Smooth muscle cell (in vitro differentiated cells): ENCODE data around the gene PPIC. TPM values are rescaled to one million over a fixed set of nuclear protein-coding genes. Genes with fewer than 3 reads are reported as not detected.
A peak's percentile ranks its signal among the peaks of the same experiment; 100 is the strongest.

Experiments
- DNase-seq: peaks from one replicate; lab custom pipeline; 2025; ENCODE audit not compliant: unreplicated experiment; lab: John Stamatoyannopoulos, UW
- H2AFZ ChIP-seq: fragments of 200-600 bp; sonication (generic); 2 replicates; pipeline ENCODE4 v1.6.0; 2016; ENCODE audit warnings: antibody characterized with exemption, low read depth, mild to moderate bottlenecking
- H3F3A ChIP-seq: fragments of 200-600 bp; sonication (generic); 2 replicates; pipeline ENCODE4 v1.6.0; 2017; ENCODE audit warnings: antibody characterized with exemption, low read depth
- H3K27ac ChIP-seq: fragments of 200-600 bp; sonication (generic); 2 replicates; pipeline ENCODE4 v1.5.1; 2016; ENCODE audit warnings: low read depth, mild to moderate bottlenecking
- H3K27me3 ChIP-seq: fragments of 200-600 bp; sonication (generic); 2 replicates; pipeline ENCODE4 v1.6.1; 2016; ENCODE audit warnings: low read depth, mild to moderate bottlenecking
- H3K36me3 ChIP-seq: fragments of 200-600 bp; sonication (generic); 2 replicates; pipeline ENCODE4 v1.5.1; 2016; ENCODE audit warnings: low read depth
- H3K4me1 ChIP-seq: fragments of 200-600 bp; sonication (generic); 2 replicates; pipeline ENCODE4 v1.5.1; 2016; ENCODE audit warnings: low read depth
- H3K4me2 ChIP-seq: fragments of 200-600 bp; sonication (generic); 2 replicates; pipeline ENCODE4 v1.6.0; 2016; ENCODE audit warnings: mild to moderate bottlenecking
- H3K4me3 ChIP-seq: fragments of 200-600 bp; sonication (generic); 2 replicates; pipeline ENCODE4 v1.5.1; 2016; ENCODE audit warnings: mild to moderate bottlenecking
- H3K79me2 ChIP-seq: fragments of 200-600 bp; sonication (generic); 2 replicates; pipeline ENCODE4 v1.6.0; 2016; ENCODE audit warnings: low read depth, mild to moderate bottlenecking
- H3K9ac ChIP-seq: fragments of 200-600 bp; sonication (generic); 2 replicates; pipeline ENCODE4 v1.6.0; 2016; ENCODE audit warnings: low read depth
- H3K9me3 ChIP-seq: fragments of 200-600 bp; sonication (generic); replicated peaks from 2 replicates; pipeline ENCODE4 v1.5.1; 2016; ENCODE audit warnings: low read depth
- H4K20me1 ChIP-seq: fragments of 200-600 bp; sonication (generic); 2 replicates; pipeline ENCODE4 v1.6.0; 2016; ENCODE audit warnings: low read depth
- CTCF ChIP-seq: fragments of 200-600 bp; sonication (generic); IDR thresholded peaks from 2 replicates; pipeline ENCODE4 v1.5.1; 2017; ENCODE audit warnings: borderline replicate concordance, mild to moderate bottlenecking, antibody characterized with exemption; ENCODE audit not compliant: insufficient read depth, poor library complexity, severe bottlenecking
- WGBS: methylation state at CpG from one replicate; pipeline ENCODE4 v1.1.7; 2016; ENCODE audit warnings: low lambda C conversion rate; 5-methylcytosine and 5-hydroxymethylcytosine counted together
- polyA plus RNA-seq: library from polyadenylated mRNA; unstranded; fragments of >200 nt; fragmentation: Nextera tagmentation; extraction: Ambion mirVana; gene quantifications from 2 replicates; pipeline ENCODE4 v1.2.1, GENCODE V29; 2016
- total RNA-seq: library from RNA; depleted of rRNA; stranded (reverse); fragments of >200 nt; gene quantifications from 2 replicates; pipeline ENCODE4 v1.2.3, GENCODE V29; 2014

PPIC gene
- total RNA-seq, result 119 and 145 TPM in 2 replicates
- 300 and 331 TPM in 2 replicates for polyA plus RNA-seq

DNA sequence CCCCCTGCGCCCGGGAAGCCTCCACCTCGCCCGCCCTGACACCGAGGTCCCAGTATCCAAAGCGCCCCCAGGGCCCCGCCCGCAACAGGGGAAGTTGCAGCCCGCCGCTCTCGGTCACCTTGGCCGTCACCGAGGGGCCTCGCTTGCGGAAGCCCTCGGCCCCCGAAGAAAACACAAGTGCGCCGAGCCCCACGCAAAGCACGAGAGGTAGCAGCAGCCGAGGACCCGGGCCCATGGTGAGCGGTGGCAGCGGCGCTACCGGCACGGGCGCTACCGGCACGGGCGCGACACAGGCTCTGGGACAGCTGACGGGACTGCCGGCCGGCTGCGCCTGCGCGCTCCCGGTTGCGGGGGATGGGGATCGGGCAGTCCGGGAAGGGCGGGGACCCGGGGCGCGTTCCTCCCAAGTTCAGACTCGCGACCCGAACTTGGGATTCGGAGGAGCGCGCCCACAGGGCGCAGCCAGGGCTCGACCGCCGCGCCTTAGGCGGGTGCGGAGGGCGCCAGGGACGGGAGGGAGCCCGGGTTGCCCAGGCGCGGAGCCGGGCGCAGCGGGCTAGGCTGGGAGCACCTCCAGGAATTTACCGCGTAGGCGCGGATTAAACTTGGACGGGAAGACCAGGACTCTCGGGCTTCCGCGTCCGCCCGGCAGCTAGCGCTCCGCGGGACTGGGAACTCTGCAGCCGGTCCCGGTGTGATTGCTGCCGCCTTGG lies at the start of gene PPIC:
PPIC (minus strand) TSS at position 335 of the 713 bp plus-strand sequence; CDS start at position 235, 100 bp downstream.
- H3K9ac ChIP-seq, result peak within 1 kb of the TSS; percentile 82
- no peaks in the 10 kb centered on the region for H3K9me3 ChIP-seq
- H3K27ac ChIP-seq, result peak within 1 kb of the TSS; percentile 93
- H3K4me2 ChIP-seq, result peak within 1 kb of the TSS; percentile 91
- H3K27me3 ChIP-seq, result no peaks in the 10 kb centered on the region
- H3F3A ChIP-seq, result peaks cover 17% of the 10 kb centered on the region
- DNase-seq, result peak; percentile 84
- peak within 1 kb of the TSS; percentile 100 for H3K4me3 ChIP-seq
- H3K36me3 ChIP-seq, result no peaks in the 10 kb centered on the region
- H4K20me1 ChIP-seq, result peaks cover 38% of the 10 kb centered on the region
- under 1% methylated on average over 49 of the region's 84 CpGs for WGBS
- TF ChIP-seq CTCF, result no peak
- peak within 1 kb of the TSS; percentile 93 for H2AFZ ChIP-seq
- H3K79me2 ChIP-seq, result peaks cover 70% of the 10 kb centered on the region
- H3K4me1 ChIP-seq, result peaks cover 9% of the 10 kb centered on the region

GRCh38 chr5:123085638-123086286 lies 49.2 kb upstream of the PPIC start:
- no peak overlapping the region for H3K27ac ChIP-seq
- H3K4me2 ChIP-seq, result peak overlapping the region; percentile 91
- 36% methylated on average over 12 of the region's 12 CpGs for WGBS
- H3K9ac ChIP-seq, result no peak overlapping the region
- TF ChIP-seq CTCF, result no peak
- H3K9me3 ChIP-seq, result no peaks in the 10 kb centered on the region
- peaks cover 46% of the 10 kb centered on the region for H3K27me3 ChIP-seq
- H4K20me1 ChIP-seq, result peaks cover 2% of the 10 kb centered on the region
- H3K4me1 ChIP-seq, result peaks cover 10% of the 10 kb centered on the region
- H3K79me2 ChIP-seq, result peaks cover 11% of the 10 kb centered on the region
- H3K36me3 ChIP-seq, result no peaks in the 10 kb centered on the region
- H2AFZ ChIP-seq, result no peak overlapping the region
- no peaks in the 10 kb centered on the region for H3F3A ChIP-seq
- H3K4me3 ChIP-seq, result no peak overlapping the region
- DNase-seq, result no peak

GRCh38 chr5:123084730-123085605 lies 48.4 kb upstream of the PPIC start:
- no peak overlapping the region for H3K4me2 ChIP-seq
- TF ChIP-seq CTCF, result no peak
- no peak overlapping the region for H3K27ac ChIP-seq
- no peaks in the 10 kb centered on the region for H3K9me3 ChIP-seq
- peaks cover 50% of the 10 kb centered on the region for H3K27me3 ChIP-seq
- H3F3A ChIP-seq, result no peaks in the 10 kb centered on the region
- no peaks in the 10 kb centered on the region for H4K20me1 ChIP-seq
- H3K4me3 ChIP-seq, result no peak overlapping the region
- WGBS, result 72% methylated on average over 9 of the region's 9 CpGs
- H3K9ac ChIP-seq, result no peak overlapping the region
- no peak for DNase-seq
- peaks cover 10% of the 10 kb centered on the region for H3K4me1 ChIP-seq
- H3K79me2 ChIP-seq, result peaks cover 4% of the 10 kb centered on the region
- H2AFZ ChIP-seq, result no peak overlapping the region
- no peaks in the 10 kb centered on the region for H3K36me3 ChIP-seq
